ENCODE measurements around the gene SNAPIN. TPM values are rescaled to one million over a fixed set of nuclear protein-coding genes. Genes with fewer than 3 reads are reported as not detected.

SNAPIN gene
- total RNA-seq, 1 experiment from 2014 or later: 39.1 TPM

- no peak overlapping the region; the same call in 1 of the 2 replicates for H3K9ac ChIP-seq (ENCODE audit: low read length)
- ChIA-PET RAD21 (ENCODE audit: low non-redundant PET in 1 of 2, low total read pairs in 2 of 2, uncharacterized antibody in 2 of 2, unreplicated experiment in 2 of 2) (no interaction called here), POLR2A (interaction anchor here (1.2 to 10.5 kb wide), 4 partner anchors 13 to 118 kb away, joined by 3 to 172 read pairs (median 15); partner anchors contain the start of genes S100A14, S100A16 and S100A6), CTCF (interaction anchor here (1.3 to 5.7 kb wide), 4 partner anchors 13 to 83 kb away, joined by 4 to 76 read pairs (median 20); partner anchors contain the start of genes S100A14, S100A16 and S100A4)
- peaks cover 23 to 42% of the 10 kb centered on the region in 2 experiments for H3K4me1 ChIP-seq (ENCODE audit: control insufficient read depth in 1 of 2, insufficient read depth in 2 of 2, low read length in 2 of 2)
- H3K79me2 ChIP-seq (ENCODE audit: insufficient read depth, low read length): peaks cover 15% of the 10 kb centered on the region; the same call in 1 of the 2 replicates
- TF ChIP-seq CEBPB (IDR thresholded peaks at IDR 0.05; ENCODE audit: low read depth) (no peak), POLR2A (IDR thresholded peaks at IDR 0.05; ENCODE audit: borderline replicate concordance, extremely low read depth, insufficient read depth, insufficient read length) (no peak), SP1 (IDR thresholded peaks at IDR 0.05; ENCODE audit: low read depth) (no peak), EGR1 (IDR thresholded peaks at IDR 0.05; ENCODE audit: low read depth) (no peak), FOSL1 (IDR thresholded peaks at IDR 0.05; ENCODE audit: low read depth) (no peak), REST (IDR thresholded peaks at IDR 0.05; ENCODE audit: low read depth) (no peak), CTCF (IDR thresholded peaks at IDR 0.05 in 2 of 3, conservative IDR thresholded peaks at IDR 0.05 in 1 of 3; ENCODE audit: borderline replicate concordance in 1 of 3, insufficient read depth in 1 of 3, low read depth in 2 of 3, low read length in 2 of 3) (no peak), CBX3 (IDR thresholded peaks at IDR 0.05; ENCODE audit: low read depth) (no peak), POLR2AphosphoS5 (IDR thresholded peaks at IDR 0.05; ENCODE audit: low read depth, low read length) (no peak), ZBTB33 (IDR thresholded peaks at IDR 0.05; ENCODE audit: extremely low read depth, insufficient replicate concordance, low read length) (no peak), ZFX (IDR thresholded peaks at IDR 0.05) (no peak), EZH2 (IDR thresholded peaks at IDR 0.05) (no peak), SRF (IDR thresholded peaks at IDR 0.05; ENCODE audit: low read depth) (no peak)
- DNase-seq (ENCODE audit: low read depth, low spot score): no peak
- intact Hi-C loops (cut with micrococcal nuclease): loop anchor here (5.0 kb wide), 1 partner anchor 276 kb away; no protein-coding TSS in a partner anchor
- no peaks in the 10 kb centered on the region for H3K27me3 ChIP-seq (ENCODE audit: insufficient read depth, low read length)
- H3K27ac ChIP-seq (ENCODE audit: low read depth, low read length): no peak overlapping the region; the same call in 1 of the 2 replicates
- H3K9me3 ChIP-seq (ENCODE audit: control insufficient read depth in 1 of 2, insufficient read depth in 1 of 2, low read depth in 1 of 2, low read length in 2 of 2): no peaks in the 10 kb centered on the region
- no peaks in the 10 kb centered on the region for H3K9me2 ChIP-seq (ENCODE audit: insufficient read depth)
- 0 out of 4 replicates have a peak, but pooled peaks cover 0 to 2% of the 10 kb centered on the region in 2 experiments for H3K36me3 ChIP-seq (ENCODE audit: control insufficient read depth in 1 of 2, insufficient read depth in 2 of 2, low read length in 2 of 2)
- no TSS peak for BruUV-seq (replicated peaks)
- H4K20me1 ChIP-seq (ENCODE audit: insufficient read depth): no peaks in the 10 kb centered on the region
- ATAC-seq: no peak
- no peak overlapping the region for H3K4me3 ChIP-seq (replicated peaks in 1 of 2; ENCODE audit: low read depth in 1 of 2, low read length in 2 of 2)
- no peak overlapping the region for H3K4me2 ChIP-seq (ENCODE audit: low read length)
- H2AFZ ChIP-seq (ENCODE audit: low read depth, low read length, poor library complexity, severe bottlenecking): no peak overlapping the region
These were observed 29.7 kb upstream of the SNAPIN start for GRCh38 chr1:153628638-153629342.
